SK-N-MC (cell line): ENCODE data around the gene IHH.

ENCODE experiments used
- EZH2 ChIP-seq: fragments of 200-600 bp; sonication (generic); IDR thresholded peaks from one replicate; pipeline ENCODE4 v1.6.1; 2017; ENCODE audit warnings: antibody characterized with exemption
- POLR2AphosphoS5 ChIP-seq: IDR thresholded peaks from 2 replicates; pipeline ENCODE4 v1.6.1; 2012; ENCODE audit warnings: mild to moderate bottlenecking, low read depth, low read length, borderline replicate concordance

DNA sequence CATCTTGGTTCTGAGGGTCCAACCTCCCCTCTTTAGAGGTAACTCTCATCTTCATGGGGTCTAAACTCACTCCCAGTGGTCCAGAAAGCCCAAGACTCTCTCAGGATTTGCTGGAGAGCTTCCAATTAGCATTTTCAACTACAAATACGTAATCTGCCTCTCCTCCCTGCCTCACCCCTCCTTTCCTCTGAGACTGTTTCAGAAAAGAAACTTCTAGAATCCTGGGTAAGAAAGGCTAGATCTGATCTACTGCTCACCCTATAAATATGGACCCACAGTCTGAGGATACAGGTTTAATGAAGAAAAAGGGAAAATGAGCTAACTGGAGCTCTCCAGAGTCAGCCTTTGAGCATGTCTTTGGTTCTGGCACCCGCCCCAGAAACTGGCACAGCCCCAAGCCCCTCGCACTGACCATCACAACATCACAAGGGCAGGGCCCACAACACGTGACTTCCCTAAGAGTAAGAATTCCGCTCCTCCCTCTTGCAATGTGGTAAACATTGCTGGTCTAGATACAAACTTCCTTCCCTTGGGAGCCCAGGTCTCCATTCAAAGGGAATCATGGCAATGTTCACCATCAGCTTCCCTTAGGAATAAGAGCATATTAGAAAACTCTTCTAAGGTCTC, 21.7 kb upstream of the IHH start:
- TF ChIP-seq EZH2 (no peak), POLR2AphosphoS5 (no peak)
